Stomach (tissue), 4 donors: Measurements from ENCODE around the gene SH3GL2.

Source experiments
- EP300 ChIP-seq: sonication (generic); formaldehyde crosslinking; IDR thresholded peaks from one replicate; pipeline ENCODE4 v1.6.1; 2017; ENCODE audit warnings: antibody characterized with exemption
- POLR2A ChIP-seq, 4 donors: fragments of 450-650 bp; IDR thresholded peaks; one replicate each; pipeline ENCODE4 v1.6.1; 2016; ENCODE audit warnings: antibody characterized with exemption in 4 of 4, control low read depth in 2 of 4, mild to moderate bottlenecking in 1 of 4, moderate library complexity in 1 of 4
- POLR2AphosphoS5 ChIP-seq, 3 donors: sonication (generic); formaldehyde crosslinking; IDR thresholded peaks; one replicate each; pipeline ENCODE4 v1.6.1; 2016; ENCODE audit warnings: antibody characterized with exemption in 3 of 3
- TF ChIP-seq, protein P1 (sequence below), 7 experiments: fragments of 450-650 bp in 4 of 7; fragments of 200-600 bp in 3 of 7; sonication (generic) in 3 of 7; IDR thresholded peaks; one replicate each; pipeline ENCODE4 v1.5.1; 2016 to 2019; ENCODE audit warnings: antibody characterized with exemption in 7 of 7, control low read depth in 2 of 7, mild to moderate bottlenecking in 1 of 7

DNA sequence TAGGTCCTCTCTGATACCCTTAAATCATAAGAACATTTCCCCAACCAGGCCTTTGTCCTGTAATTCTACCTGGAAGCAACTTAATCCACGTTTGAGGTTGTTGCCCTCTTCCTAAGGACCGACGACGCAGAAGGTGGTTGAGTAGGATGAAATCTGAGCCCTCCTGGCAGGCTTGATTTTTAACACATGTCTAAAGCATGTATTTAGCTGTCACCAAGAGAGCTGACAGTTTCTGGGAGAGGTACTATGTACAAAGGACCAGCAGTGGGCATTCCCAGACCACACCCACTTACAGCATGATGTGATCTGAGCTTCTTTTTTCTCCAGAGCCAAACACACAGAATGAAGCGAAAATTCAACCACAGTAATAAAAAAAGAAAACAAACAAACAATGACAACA lies 260.9 kb downstream of the SH3GL2 start:
- TF ChIP-seq, protein P1, sequence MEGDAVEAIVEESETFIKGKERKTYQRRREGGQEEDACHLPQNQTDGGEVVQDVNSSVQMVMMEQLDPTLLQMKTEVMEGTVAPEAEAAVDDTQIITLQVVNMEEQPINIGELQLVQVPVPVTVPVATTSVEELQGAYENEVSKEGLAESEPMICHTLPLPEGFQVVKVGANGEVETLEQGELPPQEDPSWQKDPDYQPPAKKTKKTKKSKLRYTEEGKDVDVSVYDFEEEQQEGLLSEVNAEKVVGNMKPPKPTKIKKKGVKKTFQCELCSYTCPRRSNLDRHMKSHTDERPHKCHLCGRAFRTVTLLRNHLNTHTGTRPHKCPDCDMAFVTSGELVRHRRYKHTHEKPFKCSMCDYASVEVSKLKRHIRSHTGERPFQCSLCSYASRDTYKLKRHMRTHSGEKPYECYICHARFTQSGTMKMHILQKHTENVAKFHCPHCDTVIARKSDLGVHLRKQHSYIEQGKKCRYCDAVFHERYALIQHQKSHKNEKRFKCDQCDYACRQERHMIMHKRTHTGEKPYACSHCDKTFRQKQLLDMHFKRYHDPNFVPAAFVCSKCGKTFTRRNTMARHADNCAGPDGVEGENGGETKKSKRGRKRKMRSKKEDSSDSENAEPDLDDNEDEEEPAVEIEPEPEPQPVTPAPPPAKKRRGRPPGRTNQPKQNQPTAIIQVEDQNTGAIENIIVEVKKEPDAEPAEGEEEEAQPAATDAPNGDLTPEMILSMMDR (IDR thresholded peaks at IDR 0.05), result no peak
- no peak for TF ChIP-seq POLR2AphosphoS5 (IDR thresholded peaks at IDR 0.05)
- no peak for TF ChIP-seq POLR2A (IDR thresholded peaks at IDR 0.05)
- no peak for TF ChIP-seq EP300
